Activated CD8-positive, alpha-beta T cell treated with anti-CD3 and anti-CD28 coated beads for 36 hours (primary cell): ENCODE measurements around the gene PLAC9. TPM values are rescaled to one million over a fixed set of nuclear protein-coding genes. Genes with fewer than 3 reads are reported as not detected.

Experiments used
- ATAC-seq: fragments of 200-7000 bp; cut with Tn5 transposase; one replicate; pipeline ENCODE4 v1.10.0; 2021; ENCODE audit warnings: mild to moderate bottlenecking, moderate library complexity
- CTCF ChIA-PET: fragments of 350-600 bp; sonication (Branson Sonifier 250); formaldehyde crosslinking; loops from one replicate; lab custom pipeline; 2021; ENCODE audit warnings: antibody characterized with exemption; lab: Charles Lee
- POLR2A ChIA-PET: fragments of 350-600 bp; sonication (Branson Sonifier 250); formaldehyde crosslinking; loops from one replicate; lab custom pipeline; 2021; ENCODE audit warnings: antibody characterized with exemption; lab: Charles Lee
- DNase-seq: peaks from one replicate; pipeline ENCODE4 v3.0.0-alpha.2; 2020
- H3K27ac Mint-ChIP-seq: one replicate; pipeline ENCODE4 v1.8.0; 2021; ENCODE audit warnings: mild to moderate bottlenecking, mixed read lengths
- H3K27me3 Mint-ChIP-seq: one replicate; pipeline ENCODE4 v1.8.0; 2021; ENCODE audit warnings: mixed read lengths
- H3K36me3 Mint-ChIP-seq: one replicate; pipeline ENCODE4 v1.8.0; 2021; ENCODE audit warnings: low read depth, mixed read lengths
- H3K4me1 Mint-ChIP-seq: one replicate; pipeline ENCODE4 v1.8.0; 2021; ENCODE audit warnings: low read depth, mixed read lengths
- H3K4me3 Mint-ChIP-seq: one replicate; pipeline ENCODE4 v1.8.0; 2021; ENCODE audit warnings: mild to moderate bottlenecking, moderate library complexity, mixed read lengths
- H3K9me3 Mint-ChIP-seq: one replicate; pipeline ENCODE4 v1.8.0; 2021; ENCODE audit warnings: mixed read lengths
- intact Hi-C: fragments of 100-400 bp; cut with micrococcal nuclease; formaldehyde crosslinking; loops from one replicate; pipeline ENCODE4 v1.10.0; 2022
- total RNA-seq, 2 experiments: library from RNA; stranded (reverse); gene quantifications; one replicate each; pipeline ENCODE4 v1.2.3, GENCODE V29; 2021
- TF ChIP-seq, protein P1 (sequence below): fragments of 200-600 bp; IDR thresholded peaks from one replicate; pipeline ENCODE4 v1.8.0; 2022; ENCODE audit warnings: antibody characterized with exemption, mild to moderate bottlenecking

PLAC9 gene
- total RNA-seq, 2 experiments from 2014 or later, result not detected

GRCh38 chr10:80194373-80195045 lies 62.0 kb downstream of the PLAC9 start:
- POLR2A ChIA-PET, result interaction anchor here (0.7 to 1.6 kb wide), 4 partner anchors 9 to 20 kb away, joined by 3 to 7 read pairs (median 4); no protein-coding TSS in a partner anchor
- TF ChIP-seq, protein P1, sequence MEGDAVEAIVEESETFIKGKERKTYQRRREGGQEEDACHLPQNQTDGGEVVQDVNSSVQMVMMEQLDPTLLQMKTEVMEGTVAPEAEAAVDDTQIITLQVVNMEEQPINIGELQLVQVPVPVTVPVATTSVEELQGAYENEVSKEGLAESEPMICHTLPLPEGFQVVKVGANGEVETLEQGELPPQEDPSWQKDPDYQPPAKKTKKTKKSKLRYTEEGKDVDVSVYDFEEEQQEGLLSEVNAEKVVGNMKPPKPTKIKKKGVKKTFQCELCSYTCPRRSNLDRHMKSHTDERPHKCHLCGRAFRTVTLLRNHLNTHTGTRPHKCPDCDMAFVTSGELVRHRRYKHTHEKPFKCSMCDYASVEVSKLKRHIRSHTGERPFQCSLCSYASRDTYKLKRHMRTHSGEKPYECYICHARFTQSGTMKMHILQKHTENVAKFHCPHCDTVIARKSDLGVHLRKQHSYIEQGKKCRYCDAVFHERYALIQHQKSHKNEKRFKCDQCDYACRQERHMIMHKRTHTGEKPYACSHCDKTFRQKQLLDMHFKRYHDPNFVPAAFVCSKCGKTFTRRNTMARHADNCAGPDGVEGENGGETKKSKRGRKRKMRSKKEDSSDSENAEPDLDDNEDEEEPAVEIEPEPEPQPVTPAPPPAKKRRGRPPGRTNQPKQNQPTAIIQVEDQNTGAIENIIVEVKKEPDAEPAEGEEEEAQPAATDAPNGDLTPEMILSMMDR, result no peak
- Mint-ChIP-seq H3K36me3 (peaks cover 55% of the 10 kb centered on the region), H3K27ac (peak overlapping the region; percentile 92), H3K9me3 (peaks cover 10% of the 10 kb centered on the region), H3K27me3 (no peaks in the 10 kb centered on the region), H3K4me3 (no peak overlapping the region), H3K4me1 (peaks cover 71% of the 10 kb centered on the region)
- CTCF ChIA-PET, result interaction anchor here (0.6 to 3.1 kb wide), 3 partner anchors 9 to 309 kb away, joined by 3 to 13 read pairs (median 10); no protein-coding TSS in a partner anchor
- DNase-seq (no peak), ATAC-seq (no peak)
- intact Hi-C loops, result no loop called here

Other genes with a start within 250 kb of the PLAC9 start
- not detected for gene SFTPD, start 183.6 kb upstream of the PLAC9 start, total RNA-seq
- 10 to 100 TPM; 11.7 to 12.3 TPM for gene TMEM254, start 54.1 kb upstream of the PLAC9 start, total RNA-seq
- 100 to 1,000 TPM; 226 to 238 TPM for gene ANXA11, start 72.8 kb downstream of the PLAC9 start, total RNA-seq
- gene MAT1A, start 156.9 kb downstream of the PLAC9 start, total RNA-seq, result not detected
- gene DYDC1, start 224.0 kb downstream of the PLAC9 start, total RNA-seq, result not detected
- under 1 TPM in 1 of 2 experiments, not detected in 1; 0.70 TPM for gene DYDC2, start 224.1 kb downstream of the PLAC9 start, total RNA-seq